NCI-H1105 (cell line): ENCODE measurements around the gene RELT.

Source experiments
- DNase-seq: peaks from one replicate; lab custom pipeline; 2025; lab: John Stamatoyannopoulos, UW

Gene RELT

DNA sequence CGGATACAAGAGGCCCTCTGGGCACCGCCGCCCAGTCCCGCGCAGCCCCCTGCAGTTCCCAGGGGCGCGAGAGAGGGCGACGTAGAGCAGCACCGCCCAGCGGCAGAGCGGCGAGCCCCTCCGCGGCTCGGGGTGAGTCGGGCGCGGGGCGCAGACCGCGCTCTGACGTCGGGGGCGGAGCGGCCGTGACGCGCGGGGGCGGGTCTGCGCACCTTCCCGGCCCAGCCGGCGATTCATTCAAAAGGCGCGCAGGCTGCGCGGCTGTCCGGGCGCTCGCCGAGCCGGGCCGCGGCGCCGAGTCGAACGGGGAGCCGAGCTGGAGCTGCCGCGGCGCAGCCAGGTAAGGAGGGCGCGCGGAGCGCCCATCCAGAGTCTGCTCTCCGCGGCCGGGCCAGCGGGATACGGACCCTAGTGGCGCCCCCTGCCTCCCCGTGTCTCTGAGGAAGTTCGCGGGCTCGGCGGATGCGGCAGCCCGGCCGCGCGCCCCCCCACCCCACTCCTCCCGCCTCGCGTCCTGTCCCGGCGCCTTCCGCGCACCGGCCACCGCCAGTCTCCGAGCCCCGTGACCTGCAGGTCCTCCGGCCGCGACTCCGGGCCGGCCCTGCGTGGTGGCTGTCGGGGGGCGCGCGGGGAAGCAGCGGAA is at the start of gene RELT:
Gene RELT, plus strand, starts transcription at position 240 of the 643 bp plus-strand sequence. CDS start 12,738 bp downstream, outside the sequence.
- peak; percentile 82 for DNase-seq

DNA sequence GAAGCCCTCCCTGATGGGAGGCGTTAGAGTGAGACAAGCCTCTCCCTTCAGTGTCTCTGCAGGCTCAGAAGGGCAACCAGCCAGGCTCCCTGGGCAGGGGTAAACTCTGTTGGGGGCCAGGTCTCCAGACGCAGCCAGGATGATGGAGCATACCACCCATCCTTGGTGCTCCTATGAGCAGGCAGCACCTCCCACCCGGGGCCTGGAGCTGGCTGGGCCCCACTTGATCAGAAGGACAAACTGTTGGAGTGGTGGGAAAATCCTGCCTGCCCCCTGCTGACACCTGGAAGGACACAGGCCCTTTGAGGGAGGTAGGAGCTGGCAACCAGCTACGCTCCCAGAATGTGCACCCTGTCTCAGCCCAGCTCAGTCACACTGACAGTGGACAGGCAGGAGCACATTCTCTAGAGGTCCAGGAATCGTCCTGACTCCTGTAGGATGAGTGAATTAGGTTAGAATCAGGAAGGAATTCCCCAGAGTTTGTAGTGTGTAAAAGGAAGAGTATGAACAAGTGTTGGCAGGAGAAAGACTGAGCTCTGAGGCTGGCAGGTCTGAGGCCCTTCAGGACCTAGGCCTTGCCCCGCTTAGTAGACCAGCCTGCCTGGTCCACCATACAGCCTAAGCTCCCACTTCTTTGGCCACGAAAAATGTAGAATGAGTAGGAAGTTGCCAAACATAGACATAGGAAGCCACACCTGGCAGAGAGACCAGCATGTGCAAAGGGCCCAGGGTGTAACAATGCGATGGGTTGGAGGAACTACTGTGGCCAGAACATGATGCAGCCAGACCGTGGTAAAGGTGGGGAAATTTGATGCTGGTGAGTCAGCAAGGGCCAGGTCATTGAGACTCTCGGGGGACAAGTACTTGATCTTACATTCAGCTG is 49.0 kb upstream of the RELT start:
- DNase-seq = no peak

DNA sequence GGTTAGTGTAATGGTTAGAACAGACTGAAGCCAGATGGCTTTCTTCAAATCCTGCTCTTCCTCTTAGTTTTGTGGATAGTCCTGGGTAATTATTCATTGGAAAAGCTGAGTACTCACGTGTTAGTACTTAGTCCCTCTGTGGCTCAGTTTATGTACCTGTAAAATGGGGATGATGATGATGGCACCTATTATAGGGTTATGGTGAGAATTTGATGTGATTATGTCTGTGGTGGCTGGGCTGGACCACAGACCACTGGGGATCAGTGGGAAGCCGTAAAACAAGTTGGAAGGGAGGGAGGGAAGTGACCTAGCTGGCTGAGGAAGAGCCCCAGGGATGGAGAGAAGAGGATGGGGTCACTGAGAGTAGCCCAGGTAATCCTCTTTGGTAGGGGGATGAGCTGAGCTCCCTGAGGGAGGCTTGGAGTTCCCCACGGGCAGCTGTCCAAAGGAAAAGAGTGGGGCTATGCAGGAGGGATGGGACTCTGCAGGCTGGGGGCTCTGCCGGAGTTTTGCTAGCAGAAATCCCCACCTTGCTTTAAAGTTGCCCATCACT is 48.3 kb upstream of the RELT start:
- DNase-seq = no peak

GRCh38 chr11:73330569-73331093 is 45.6 kb upstream of the RELT start:
- DNase-seq = no peak

DNA sequence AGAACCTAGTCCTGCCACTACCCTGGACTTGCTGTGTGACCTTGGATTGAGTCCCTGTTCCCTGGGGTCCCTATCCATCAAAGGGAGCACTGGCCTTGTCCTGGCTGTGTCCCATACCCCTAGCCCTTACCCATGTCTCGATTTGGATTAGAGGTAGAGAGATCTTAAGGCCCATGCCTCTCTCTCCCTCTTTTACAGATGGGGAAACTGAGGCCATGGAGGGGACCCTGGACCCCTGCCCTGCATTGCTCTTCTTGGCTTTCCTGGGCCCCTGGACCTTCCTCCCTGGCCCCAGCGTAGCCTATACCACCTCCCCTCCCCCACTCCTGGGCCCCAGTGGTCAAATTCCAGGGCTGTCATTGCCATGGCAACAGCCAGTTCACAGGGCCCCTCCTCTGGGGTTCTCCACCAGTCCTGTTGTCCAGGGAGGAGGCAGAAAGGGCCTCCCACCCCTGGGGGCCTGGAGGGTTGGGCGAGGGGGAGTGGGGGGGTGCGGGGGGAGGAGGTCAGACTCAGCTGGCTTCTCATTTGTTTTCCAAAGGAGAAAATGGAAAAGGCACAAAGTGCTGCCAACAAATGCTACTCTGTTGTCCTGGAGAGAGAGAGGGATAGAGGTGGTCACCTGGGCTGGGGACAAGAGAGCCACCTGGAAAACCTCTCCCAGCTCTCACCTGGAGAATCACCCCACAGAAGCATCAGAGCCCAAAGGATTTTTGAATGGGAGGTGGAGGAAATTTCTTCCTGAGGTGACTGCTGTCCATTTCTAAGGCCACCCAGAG is 44.9 kb upstream of the RELT start:
- DNase-seq = no peak

GRCh38 chr11:73333173-73333572 is 43.0 kb upstream of the RELT start:
- DNase-seq = no peak

- no peak for DNase-seq
Measured at GRCh38 chr11:73333640-73334383, 42.4 kb upstream of the RELT start.

DNA sequence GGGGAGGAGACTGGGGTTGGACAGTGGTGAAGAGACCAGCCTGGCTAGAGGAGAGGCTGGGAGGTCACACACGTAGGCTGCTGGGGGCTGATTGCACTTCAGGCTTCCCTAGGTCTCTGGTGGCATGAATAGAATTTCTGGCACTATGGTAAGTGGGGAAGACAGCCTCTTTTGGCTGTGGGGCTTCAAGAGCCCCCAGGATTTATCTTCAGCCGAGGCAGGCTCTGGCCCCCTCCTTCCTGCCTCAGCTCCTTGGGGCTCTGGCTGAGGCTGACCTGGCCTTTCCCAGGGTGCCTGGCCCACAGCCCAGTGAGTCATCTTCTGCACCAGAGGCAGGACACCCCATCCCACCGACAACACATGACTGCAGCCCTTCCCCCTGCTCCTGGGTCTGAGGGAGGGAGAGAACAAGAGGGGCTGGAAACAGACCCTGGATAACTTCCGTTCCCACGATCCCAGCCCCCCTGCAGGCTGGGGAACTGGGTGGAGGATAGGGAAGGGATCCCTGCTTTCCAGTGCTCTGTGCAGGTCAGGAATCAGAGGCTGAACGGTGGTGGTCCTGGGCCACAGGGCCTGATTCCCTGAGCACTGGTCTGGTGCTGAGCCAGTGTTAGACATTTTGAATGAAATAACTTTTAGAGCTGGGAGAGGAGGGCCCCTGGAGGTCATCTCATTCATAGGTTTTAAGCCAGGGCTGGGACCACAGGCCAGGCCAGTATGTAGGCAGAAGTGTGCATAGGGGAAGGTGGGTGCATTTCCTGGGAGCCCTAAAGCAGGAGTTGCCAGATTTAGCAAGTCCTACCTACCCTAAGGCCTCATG is 41.6 kb upstream of the RELT start:
- no peak for DNase-seq

DNA sequence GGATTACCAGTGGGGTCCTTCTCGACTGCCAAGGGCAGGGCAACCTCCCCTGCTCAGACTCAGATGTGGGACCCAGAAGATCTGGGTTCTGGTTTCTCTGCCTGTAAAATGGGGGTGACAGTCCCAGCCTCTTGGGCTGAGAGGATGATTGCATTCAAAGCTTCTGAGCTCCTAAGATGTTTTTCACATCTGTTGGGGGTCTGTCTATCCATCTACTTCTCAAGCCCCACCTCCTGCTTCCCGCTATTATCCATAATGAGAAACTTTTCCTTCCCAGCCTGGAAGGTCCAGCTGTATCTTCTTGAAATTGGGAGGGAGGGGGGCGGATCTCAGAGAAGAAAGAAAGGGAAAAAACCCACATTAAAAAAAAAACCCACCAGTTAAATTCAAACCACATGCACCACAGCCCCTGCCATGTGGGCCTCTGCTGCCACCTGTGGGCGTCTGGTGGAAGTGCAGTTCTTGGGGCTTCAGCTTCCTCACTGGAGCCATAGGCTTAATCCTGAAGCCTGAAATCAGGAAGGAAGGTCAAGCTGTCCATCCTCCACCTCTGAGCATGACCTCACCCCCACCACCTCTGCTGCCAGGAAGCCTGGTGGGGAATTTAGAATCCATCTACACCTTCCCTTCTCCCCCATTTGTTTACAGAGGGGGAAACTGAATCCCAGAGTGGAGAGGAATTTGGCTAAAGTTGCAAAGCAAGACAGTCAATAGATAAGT is 40.8 kb upstream of the RELT start:
- peak; percentile 62 for DNase-seq

DNA sequence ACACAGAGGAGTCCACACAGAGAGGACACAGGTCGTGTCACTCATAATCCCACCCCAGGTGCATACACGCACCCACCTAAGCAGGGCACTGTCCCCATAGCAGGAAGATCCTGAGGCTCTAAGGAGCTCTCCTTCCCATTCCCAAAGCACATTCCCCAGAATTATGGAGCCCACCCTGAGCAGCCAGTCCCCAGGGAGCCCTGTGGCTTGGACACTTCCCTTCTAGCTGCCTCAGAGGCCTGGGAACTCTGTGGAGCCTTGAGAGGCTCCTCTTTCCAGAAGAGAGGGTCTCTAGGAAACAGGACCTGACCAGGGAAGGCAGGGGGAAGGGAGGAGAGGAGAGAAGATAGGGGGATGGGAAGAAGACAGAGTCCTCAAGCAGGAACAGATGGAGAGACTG is 38.4 kb upstream of the RELT start:
- no peak for DNase-seq

DNA sequence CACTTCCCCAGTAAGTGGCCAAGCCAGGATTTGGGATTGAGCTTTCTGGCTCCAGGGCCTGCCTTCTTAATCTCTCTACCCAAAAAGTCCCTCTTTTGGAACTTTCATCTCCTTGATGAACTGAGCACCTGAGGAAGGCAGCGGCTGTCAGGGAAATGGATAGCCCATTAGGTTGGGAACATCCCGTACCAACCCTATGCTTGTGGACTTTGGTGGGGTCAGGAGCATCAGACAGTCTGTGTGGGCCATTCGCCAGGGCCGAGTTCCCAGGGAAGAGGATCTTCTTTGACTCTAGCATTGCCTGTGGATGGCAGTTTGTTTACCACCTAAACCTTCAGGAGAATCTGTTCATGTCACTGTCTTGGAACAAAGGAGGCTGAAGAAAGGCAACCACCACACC is 37.9 kb upstream of the RELT start:
- no peak for DNase-seq

GRCh38 chr11:73340164-73340563 is 36.0 kb upstream of the RELT start:
- DNase-seq = no peak

GRCh38 chr11:73342633-73343032 is 33.6 kb upstream of the RELT start:
- no peak for DNase-seq

- DNase-seq = no peak
Measured at GRCh38 chr11:73343076-73343873, 32.9 kb upstream of the RELT start.

DNA sequence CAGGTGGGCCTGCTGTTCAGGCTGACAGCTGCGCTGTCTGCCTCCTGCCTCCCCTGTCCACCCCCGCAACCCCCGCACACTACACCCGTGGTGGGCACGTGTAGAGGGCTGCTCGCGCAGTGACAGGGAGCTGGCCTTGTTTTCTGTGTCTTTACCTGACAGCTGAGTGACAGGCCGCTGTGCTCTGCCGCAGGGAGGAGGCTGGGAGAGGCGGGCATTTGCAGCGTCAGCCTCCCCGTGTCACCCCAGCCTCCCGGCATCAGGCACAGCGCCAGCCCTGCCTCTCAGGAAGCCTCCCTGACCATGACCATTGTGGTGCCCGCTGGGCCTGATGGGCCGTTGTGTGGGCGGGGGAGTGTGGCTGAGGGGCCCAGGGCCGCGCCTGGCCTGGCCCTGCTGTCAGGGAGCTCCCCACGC is 32.0 kb upstream of the RELT start:
- DNase-seq = no peak

GRCh38 chr11:73345481-73346160 is 30.6 kb upstream of the RELT start:
- DNase-seq = no peak

DNA sequence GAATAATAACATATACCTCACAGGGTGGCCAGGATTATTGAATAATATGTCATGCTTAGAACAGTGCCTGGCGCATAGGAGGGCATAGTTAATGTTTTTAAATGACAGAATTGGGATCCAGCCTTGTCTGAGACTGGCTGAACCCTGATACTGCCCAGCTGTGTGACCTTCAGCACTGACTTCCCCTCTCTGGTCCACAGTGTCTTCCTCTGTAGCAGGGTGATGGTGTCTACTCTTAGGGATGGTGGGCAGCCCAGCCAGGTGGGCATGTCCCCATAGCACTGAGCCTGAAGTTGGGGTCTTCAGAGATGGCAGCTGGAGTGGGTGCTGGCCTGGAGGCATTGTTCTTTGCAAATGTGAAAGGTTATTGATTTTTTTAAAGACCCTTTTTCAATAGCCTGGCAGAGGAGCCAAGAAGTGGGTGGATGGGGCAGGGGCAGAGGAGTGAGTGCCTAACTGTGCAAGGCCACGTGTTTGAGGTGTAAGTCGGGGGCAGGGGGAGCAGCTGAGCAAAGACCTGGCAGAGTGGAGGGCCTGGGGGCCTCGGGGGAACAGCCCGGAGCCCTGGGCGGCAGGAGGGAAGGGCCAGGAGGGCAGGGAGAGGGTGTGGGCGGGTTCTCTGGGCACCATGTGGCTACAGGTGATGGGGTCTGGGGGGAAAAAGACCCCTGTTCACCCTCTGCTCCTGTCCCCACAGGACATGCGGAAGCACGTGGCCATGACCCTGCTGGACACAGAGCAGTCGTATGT is 29.8 kb upstream of the RELT start:
- DNase-seq = no peak

- no peak for DNase-seq
Measured at GRCh38 chr11:73347067-73347466, 29.1 kb upstream of the RELT start.
